MM.1S (cell line): ENCODE results near the gene ROCK1.

Source experiments
- DNase-seq: peaks from one replicate; pipeline ENCODE4 v3.0.0-alpha.2; 2015
- H2AFZ ChIP-seq: fragments of 300-600 bp; sonication (generic); 2 replicates; pipeline ENCODE4 v1.6.0; 2016; ENCODE audit warnings: antibody characterized with exemption, low read length
- H3F3A ChIP-seq: fragments of 300-600 bp; sonication (generic); 2 replicates; pipeline ENCODE4 v1.6.1; 2016; ENCODE audit warnings: mild to moderate bottlenecking, antibody characterized with exemption, low read length, moderate library complexity, mixed read lengths; ENCODE audit not compliant: insufficient read depth
- H3K27ac ChIP-seq: fragments of 300-600 bp; sonication (generic); 2 replicates; pipeline ENCODE4 v1.5.1; 2016; ENCODE audit warnings: mild to moderate bottlenecking, low read length
- H3K27me3 ChIP-seq: fragments of 300-600 bp; sonication (generic); replicated peaks from 2 replicates; pipeline ENCODE4 v1.6.0; 2016; ENCODE audit warnings: low read length; ENCODE audit not compliant: insufficient read depth
- H3K36me3 ChIP-seq: fragments of 300-600 bp; sonication (generic); replicated peaks from 2 replicates; pipeline ENCODE4 v1.6.1; 2016; ENCODE audit warnings: mild to moderate bottlenecking, low read length, mixed read lengths; ENCODE audit not compliant: insufficient read depth
- H3K4me1 ChIP-seq: fragments of 300-600 bp; sonication (generic); 2 replicates; pipeline ENCODE4 v1.6.1; 2016; ENCODE audit warnings: low read length, mixed read lengths
- H3K4me2 ChIP-seq: fragments of 300-600 bp; sonication (generic); 2 replicates; pipeline ENCODE4 v1.6.0; 2016; ENCODE audit warnings: low read depth, low read length
- H3K4me3 ChIP-seq: fragments of 300-600 bp; sonication (generic); 2 replicates; pipeline ENCODE4 v1.5.1; 2016; ENCODE audit warnings: low read length, mixed read lengths
- H3K79me2 ChIP-seq: fragments of 300-600 bp; sonication (generic); 2 replicates; pipeline ENCODE4 v1.6.1; 2016; ENCODE audit warnings: mixed run types, low read length, mixed read lengths
- H3K9ac ChIP-seq: fragments of 300-600 bp; sonication (generic); 2 replicates; pipeline ENCODE4 v1.6.1; 2016; ENCODE audit warnings: low read length, mixed read lengths
- H3K9me2 ChIP-seq: fragments of 300-600 bp; sonication (generic); replicated peaks from 2 replicates; pipeline ENCODE4 v1.6.1; 2016; ENCODE audit warnings: mild to moderate bottlenecking, low read length, mixed read lengths; ENCODE audit not compliant: insufficient read depth
- H3K9me3 ChIP-seq: fragments of 300-600 bp; sonication (generic); replicated peaks from 2 replicates; pipeline ENCODE4 v1.6.1; 2016; ENCODE audit warnings: mild to moderate bottlenecking, low read length, mixed read lengths; ENCODE audit not compliant: insufficient read depth
- H4K20me1 ChIP-seq: fragments of 300-600 bp; sonication (generic); 2 replicates; pipeline ENCODE4 v1.6.1; 2016; ENCODE audit warnings: mild to moderate bottlenecking, low read length, moderate library complexity, mixed read lengths; ENCODE audit not compliant: insufficient read depth
- CTCF ChIP-seq: fragments of 300-600 bp; sonication (generic); IDR thresholded peaks from 2 replicates; pipeline ENCODE4 v1.5.1; 2016; ENCODE audit warnings: antibody characterized with exemption, low read length, mixed read lengths
- EZH2 ChIP-seq: fragments of 300-600 bp; sonication (generic); optimal IDR thresholded peaks from 2 replicates; pipeline ENCODE3; 2017; ENCODE audit warnings: low read depth, mild to moderate bottlenecking, antibody characterized with exemption, low read length, mixed read lengths
- EZH2phosphoT487 ChIP-seq: fragments of 300-600 bp; sonication (generic); IDR thresholded peaks from 2 replicates; pipeline ENCODE4 v1.6.1; 2018; ENCODE audit warnings: antibody characterized with exemption, low read length

ROCK1 gene

DNA sequence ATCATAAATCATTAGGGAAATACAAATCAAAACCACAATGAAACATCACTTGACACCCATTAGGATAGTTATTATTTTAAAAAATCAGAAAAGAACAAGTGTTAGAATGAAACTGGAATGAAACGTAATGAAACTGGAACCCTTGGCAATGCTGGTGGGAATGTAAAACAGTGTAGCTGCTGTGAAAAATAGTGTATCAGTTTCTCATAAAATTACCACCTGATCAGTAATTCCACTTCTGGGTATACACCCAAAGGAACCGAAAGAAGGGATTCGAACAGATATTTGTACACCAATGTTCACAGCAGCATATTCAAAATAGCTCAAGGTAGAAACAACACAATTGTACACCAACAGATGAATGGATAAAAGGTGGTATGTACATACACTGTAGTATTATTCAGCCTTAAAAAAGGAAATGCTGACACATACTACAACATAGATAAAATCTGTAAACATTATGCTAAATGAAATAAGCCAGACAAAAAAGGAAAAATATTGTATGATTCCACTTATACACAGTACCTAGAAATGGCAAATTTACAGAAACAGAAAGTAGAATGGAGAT lies 27.0 kb downstream of the ROCK1 start:
- Histone ChIP-seq H3K9me2 (no peaks in the 10 kb centered on the region; the same call in 1 of the 2 replicates), H3K4me3 (no peak overlapping the region), H3K9me3 (no peaks in the 10 kb centered on the region), H3K4me1 (no peaks in the 10 kb centered on the region), H3K4me2 (no peak overlapping the region), H3K79me2 (peaks cover 99% of the 10 kb centered on the region), H3K27me3 (no peaks in the 10 kb centered on the region), H3K27ac (no peak overlapping the region), H3K36me3 (no peaks in the 10 kb centered on the region), H3F3A (no peaks in the 10 kb centered on the region), H2AFZ (no peak overlapping the region), H4K20me1 (peaks cover 15% of the 10 kb centered on the region; the same call in 1 of the 2 replicates), H3K9ac (no peak overlapping the region)
- DNase-seq: no peak
- TF ChIP-seq EZH2phosphoT487 (no peak), EZH2 (no peak), CTCF (no peak)

DNA sequence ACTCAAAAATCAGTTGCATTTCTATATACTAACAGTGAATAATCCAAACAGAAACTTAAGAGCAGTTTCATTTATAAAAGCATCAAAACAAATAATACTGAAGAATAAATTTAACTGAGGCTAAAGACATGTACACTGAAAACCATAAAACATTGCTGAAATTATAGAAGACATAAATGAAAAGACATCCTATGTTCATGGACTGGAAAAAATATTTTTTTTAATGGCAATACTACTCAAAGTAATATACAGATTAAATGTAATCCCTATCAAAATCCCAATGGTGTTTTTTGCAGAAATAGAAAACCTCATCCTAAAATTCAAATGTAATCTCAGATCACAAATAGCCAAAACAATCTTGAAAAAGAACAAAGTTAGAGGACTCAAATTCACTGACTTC lies 28.6 kb downstream of the ROCK1 start:
- Histone ChIP-seq H3K9ac (no peak overlapping the region), H3K4me2 (no peak overlapping the region), H3K4me3 (no peak overlapping the region), H3K36me3 (no peaks in the 10 kb centered on the region), H3K27me3 (no peaks in the 10 kb centered on the region), H3K79me2 (peaks cover 100% of the 10 kb centered on the region), H2AFZ (no peak overlapping the region), H3K4me1 (no peaks in the 10 kb centered on the region), H3K9me2 (no peaks in the 10 kb centered on the region; the same call in 1 of the 2 replicates), H3F3A (no peaks in the 10 kb centered on the region), H3K27ac (no peak overlapping the region), H3K9me3 (no peaks in the 10 kb centered on the region), H4K20me1 (peaks cover 15% of the 10 kb centered on the region; the same call in 1 of the 2 replicates)
- no peak for TF ChIP-seq CTCF
- no peak for TF ChIP-seq EZH2
- no peak for DNase-seq

- Histone ChIP-seq H3K4me2 (no peak overlapping the region), H3F3A (no peaks in the 10 kb centered on the region), H4K20me1 (peaks cover 21% of the 10 kb centered on the region; the same call in 1 of the 2 replicates), H3K4me3 (no peak overlapping the region), H3K79me2 (peaks cover 98% of the 10 kb centered on the region), H3K9ac (no peak overlapping the region), H3K9me2 (no peaks in the 10 kb centered on the region; the same call in 1 of the 2 replicates), H3K4me1 (no peaks in the 10 kb centered on the region), H3K36me3 (no peaks in the 10 kb centered on the region), H3K27me3 (no peaks in the 10 kb centered on the region), H2AFZ (no peak overlapping the region), H3K9me3 (no peaks in the 10 kb centered on the region), H3K27ac (no peak overlapping the region)
- no peak for TF ChIP-seq CTCF
- TF ChIP-seq EZH2: no peak
- no peak for TF ChIP-seq EZH2phosphoT487
- no peak for DNase-seq
Measured at GRCh38 chr18:21081426-21081825, 30.2 kb downstream of the ROCK1 start.
